ENCODE results near the gene NRG3. TPM values are rescaled to one million over a fixed set of nuclear protein-coding genes. Genes with fewer than 3 reads are reported as not detected.

The NRG3 gene
- polyA plus RNA-seq, 3 donors from 2014 or later, result not detected

- Mint-ChIP-seq H3K4me3 (no peak overlapping the region), H3K27ac (no peak overlapping the region), H3K36me3 (no peaks in the 10 kb centered on the region), H3K4me1 (no peaks in the 10 kb centered on the region), H3K9me3 (peaks cover 2 to 47% (median 11%) of the 10 kb centered on the region in 6 donors), H3K27me3 (ENCODE audit: low read depth in 3 of 3) (peaks cover 0 to 2% (median 0%) of the 10 kb centered on the region in 3 donors)
- no peak for DNase-seq
Observed at GRCh38 chr10:81949283-81949682, 74.3 kb downstream of the NRG3 start.

GRCh38 chr10:81950358-81950757 lies 75.4 kb downstream of the NRG3 start:
- no peaks in the 10 kb centered on the region for H3K36me3 Mint-ChIP-seq
- H3K9me3 Mint-ChIP-seq, result peaks cover 2 to 47% (median 10%) of the 10 kb centered on the region in 6 donors
- no peaks in the 10 kb centered on the region for H3K4me1 Mint-ChIP-seq
- no peak for DNase-seq
- no peak overlapping the region for H3K4me3 Mint-ChIP-seq
- no peak overlapping the region for H3K27ac Mint-ChIP-seq
- H3K27me3 Mint-ChIP-seq (ENCODE audit: low read depth in 3 of 3), result no peaks in the 10 kb centered on the region

GRCh38 chr10:81953420-81953819 lies 78.4 kb downstream of the NRG3 start:
- peaks cover 0 to 41% (median 10%) of the 10 kb centered on the region in 6 donors for H3K9me3 Mint-ChIP-seq
- H3K27ac Mint-ChIP-seq, result no peak overlapping the region
- DNase-seq, result no peak
- H3K4me3 Mint-ChIP-seq, result no peak overlapping the region
- H3K36me3 Mint-ChIP-seq, result no peaks in the 10 kb centered on the region
- H3K27me3 Mint-ChIP-seq (ENCODE audit: low read depth in 3 of 3), result no peaks in the 10 kb centered on the region
- no peaks in the 10 kb centered on the region for H3K4me1 Mint-ChIP-seq

- Mint-ChIP-seq H3K27me3 (ENCODE audit: low read depth in 3 of 3) (no peaks in the 10 kb centered on the region), H3K4me1 (no peaks in the 10 kb centered on the region), H3K9me3 (peaks cover 4 to 19% (median 5%) of the 10 kb centered on the region in 6 donors), H3K27ac (no peak overlapping the region), H3K4me3 (no peak overlapping the region), H3K36me3 (no peaks in the 10 kb centered on the region)
- no peak for DNase-seq
Observed at GRCh38 chr10:81957976-81958375, 83.0 kb downstream of the NRG3 start.

- Mint-ChIP-seq H3K9me3 (peaks cover 4 to 14% (median 9%) of the 10 kb centered on the region in 6 donors), H3K4me3 (no peak overlapping the region), H3K4me1 (no peaks in the 10 kb centered on the region), H3K27me3 (ENCODE audit: low read depth in 3 of 3) (no peaks in the 10 kb centered on the region), H3K36me3 (no peaks in the 10 kb centered on the region), H3K27ac (no peak overlapping the region)
- no peak for DNase-seq
Observed at GRCh38 chr10:81959016-81959415, 84.0 kb downstream of the NRG3 start.

- no peaks in the 10 kb centered on the region for H3K4me1 Mint-ChIP-seq
- no peaks in the 10 kb centered on the region for H3K36me3 Mint-ChIP-seq
- DNase-seq, result no peak
- H3K4me3 Mint-ChIP-seq, result no peak overlapping the region
- no peak overlapping the region for H3K27ac Mint-ChIP-seq
- H3K9me3 Mint-ChIP-seq, result peaks cover 3 to 18% (median 7%) of the 10 kb centered on the region in 6 donors
- H3K27me3 Mint-ChIP-seq (ENCODE audit: low read depth in 3 of 3), result peaks cover 0 to 2% (median 0%) of the 10 kb centered on the region in 3 donors
Observed at GRCh38 chr10:81961451-81962184, 86.6 kb downstream of the NRG3 start.

- H3K9me3 Mint-ChIP-seq, result peaks cover 3 to 17% (median 5%) of the 10 kb centered on the region in 6 donors
- H3K36me3 Mint-ChIP-seq, result no peaks in the 10 kb centered on the region
- H3K27ac Mint-ChIP-seq, result no peak overlapping the region
- H3K4me3 Mint-ChIP-seq, result no peak overlapping the region
- peaks cover 0 to 2% (median 0%) of the 10 kb centered on the region in 3 donors for H3K27me3 Mint-ChIP-seq (ENCODE audit: low read depth in 3 of 3)
- DNase-seq, result no peak
- no peaks in the 10 kb centered on the region for H3K4me1 Mint-ChIP-seq
Observed at GRCh38 chr10:81963606-81964005, 88.6 kb downstream of the NRG3 start.

GRCh38 chr10:81967716-81968115 lies 92.7 kb downstream of the NRG3 start:
- H3K27me3 Mint-ChIP-seq (ENCODE audit: low read depth in 3 of 3), result peaks cover 0 to 5% (median 2%) of the 10 kb centered on the region in 3 donors
- peaks cover 0 to 4% (median 0%) of the 10 kb centered on the region in 3 donors for H3K36me3 Mint-ChIP-seq
- no peak overlapping the region for H3K4me3 Mint-ChIP-seq
- peaks cover 6 to 52% (median 22%) of the 10 kb centered on the region in 6 donors for H3K9me3 Mint-ChIP-seq
- H3K27ac Mint-ChIP-seq, result no peak overlapping the region
- H3K4me1 Mint-ChIP-seq, result no peaks in the 10 kb centered on the region
- no peak for DNase-seq

- Mint-ChIP-seq H3K27ac (no peak overlapping the region), H3K4me1 (no peaks in the 10 kb centered on the region)
- DNase-seq, result no peak
Observed at GRCh38 chr10:81969136-81969535, 94.1 kb downstream of the NRG3 start.

GRCh38 chr10:81978238-81978637 lies 103.2 kb downstream of the NRG3 start:
- no peak overlapping the region for H3K4me3 Mint-ChIP-seq
- peaks cover 7 to 41% (median 16%) of the 10 kb centered on the region in 6 donors for H3K9me3 Mint-ChIP-seq
- H3K27ac Mint-ChIP-seq, result no peak overlapping the region
- H3K36me3 Mint-ChIP-seq, result no peaks in the 10 kb centered on the region
- H3K4me1 Mint-ChIP-seq, result no peaks in the 10 kb centered on the region
- no peaks in the 10 kb centered on the region for H3K27me3 Mint-ChIP-seq (ENCODE audit: low read depth in 3 of 3)
- no peak for DNase-seq

More at GRCh38 chr10:81969136-81969535, 94.1 kb downstream of the NRG3 start:
- Mint-ChIP-seq H3K27me3 (ENCODE audit: low read depth in 3 of 3) (peaks cover 0 to 5% (median 2%) of the 10 kb centered on the region in 3 donors), H3K9me3 (peaks cover 4 to 54% (median 26%) of the 10 kb centered on the region in 6 donors), H3K4me3 (no peak overlapping the region), H3K36me3 (peaks cover 0 to 4% (median 0%) of the 10 kb centered on the region in 3 donors)

GRCh38 chr10:81981724-81982123 lies 106.7 kb downstream of the NRG3 start:
- Mint-ChIP-seq H3K27ac (no peak overlapping the region), H3K27me3 (ENCODE audit: low read depth in 3 of 3) (peaks cover 0 to 2% (median 0%) of the 10 kb centered on the region in 3 donors), H3K9me3 (peaks cover 6 to 48% (median 17%) of the 10 kb centered on the region in 6 donors), H3K4me1 (no peaks in the 10 kb centered on the region), H3K36me3 (no peaks in the 10 kb centered on the region), H3K4me3 (no peak overlapping the region)
- DNase-seq, result no peak

- no peak overlapping the region for H3K27ac Mint-ChIP-seq
- DNase-seq, result no peak
- peaks cover 0 to 2% (median 0%) of the 10 kb centered on the region in 3 donors for H3K27me3 Mint-ChIP-seq (ENCODE audit: low read depth in 3 of 3)
- H3K4me3 Mint-ChIP-seq, result no peak overlapping the region
- H3K36me3 Mint-ChIP-seq, result no peaks in the 10 kb centered on the region
- peaks cover 14 to 56% (median 21%) of the 10 kb centered on the region in 6 donors for H3K9me3 Mint-ChIP-seq
- H3K4me1 Mint-ChIP-seq, result no peaks in the 10 kb centered on the region
Observed at GRCh38 chr10:81984428-81984827, 109.4 kb downstream of the NRG3 start.

- Mint-ChIP-seq H3K4me3 (no peak overlapping the region), H3K27me3 (ENCODE audit: low read depth in 3 of 3) (no peaks in the 10 kb centered on the region), H3K36me3 (no peaks in the 10 kb centered on the region), H3K9me3 (peaks cover 3 to 13% (median 9%) of the 10 kb centered on the region in 6 donors), H3K4me1 (no peaks in the 10 kb centered on the region), H3K27ac (no peak overlapping the region)
- no peak for DNase-seq
Observed at GRCh38 chr10:81995254-81995653, 120.3 kb downstream of the NRG3 start.

- H3K27me3 Mint-ChIP-seq (ENCODE audit: low read depth in 3 of 3), result peaks cover 0 to 2% (median 0%) of the 10 kb centered on the region in 3 donors
- no peak overlapping the region for H3K4me3 Mint-ChIP-seq
- no peaks in the 10 kb centered on the region for H3K4me1 Mint-ChIP-seq
- H3K9me3 Mint-ChIP-seq, result peaks cover 3 to 17% (median 8%) of the 10 kb centered on the region in 6 donors
- no peak for DNase-seq
- H3K36me3 Mint-ChIP-seq, result no peaks in the 10 kb centered on the region
- H3K27ac Mint-ChIP-seq, result no peak overlapping the region
Observed at GRCh38 chr10:81996927-81997326, 121.9 kb downstream of the NRG3 start.
